Prostate gland (tissue), 2 donors: ENCODE data around the gene STK24. TPM values are rescaled to one million over a fixed set of nuclear protein-coding genes. Genes with fewer than 3 reads are reported as not detected.
A peak's percentile ranks its signal among the peaks of the same experiment; 100 is the strongest.

Experiments used
- DNase-seq: peaks from one replicate; pipeline ENCODE4 v3.0.0-alpha.2; 2019; ENCODE audit warnings: low spot score
- H3K27ac ChIP-seq, 2 donors: fragments of 200-600 bp; sonication (generic); 2 replicates each; pipeline ENCODE4 v1.5.1; 2017 to 2019
- H3K27me3 ChIP-seq: fragments of 200-600 bp; sonication (generic); replicated peaks from 2 replicates; pipeline ENCODE4 v1.5.1; 2019; ENCODE audit not compliant: insufficient read depth
- H3K36me3 ChIP-seq, 2 donors: fragments of 200-600 bp; sonication (generic); 1 replicate in 1 of 2; 2 replicates in 1 of 2; pipeline versions ENCODE4 v1.5.1 to v1.8.1; 2017 to 2019
- H3K4me1 ChIP-seq: fragments of 200-600 bp; sonication (generic); replicated peaks from 2 replicates; pipeline ENCODE4 v1.5.1; 2019
- H3K4me3 ChIP-seq, 2 donors: fragments of 200-600 bp; sonication (generic); 2 replicates each; pipeline ENCODE4 v1.5.1; 2017 to 2019
- H3K9me3 ChIP-seq: fragments of 200-600 bp; sonication (generic); 2 replicates; pipeline ENCODE4 v1.5.1; 2017
- CTCF ChIP-seq, 4 experiments: fragments of 200-600 bp in 2 of 4; fragments of 450-650 bp in 2 of 4; sonication (generic) in 2 of 4; IDR thresholded peaks; 1 replicate in 3 of 4; 2 replicates in 1 of 4; pipeline ENCODE4 v1.5.1; 2016 to 2019; ENCODE audit warnings: antibody characterized with exemption in 4 of 4, mild to moderate bottlenecking in 2 of 4, moderate library complexity in 2 of 4
- POLR2A ChIP-seq: fragments of 450-650 bp; IDR thresholded peaks from one replicate; pipeline ENCODE4 v1.6.1; 2016; ENCODE audit warnings: antibody characterized with exemption, mild to moderate bottlenecking
- POLR2AphosphoS5 ChIP-seq: sonication (generic); formaldehyde crosslinking; IDR thresholded peaks from one replicate; pipeline ENCODE4 v1.6.1; 2017; ENCODE audit warnings: antibody characterized with exemption
- WGBS: methylation state at CpG from one replicate; pipeline ENCODE4 v1.1.5; 2018; 5-methylcytosine and 5-hydroxymethylcytosine counted together
- intact Hi-C: fragments of 100-400 bp; cut with DNase I; formaldehyde crosslinking; loops from one replicate; pipeline ENCODE4 v1.14.2; 2022
- total RNA-seq, 2 donors: library from RNA; depleted of rRNA; stranded (reverse); fragments of >200 nt; gene quantifications; one replicate each; pipeline ENCODE4 v1.1.0, GENCODE V29; 2016

STK24 gene
- total RNA-seq, 2 donors from 2014 or later: 80.5 to 187 TPM

- peaks cover 4% of the 10 kb centered on the region for H3K4me1 ChIP-seq
- DNase-seq: peak; percentile 72
- H3K27ac ChIP-seq: peak overlapping the region; percentile 96 to 97
- H3K27me3 ChIP-seq: no peaks in the 10 kb centered on the region
- WGBS: 2% methylated on average over 51 of the region's 98 CpGs
- no peaks in the 10 kb centered on the region for H3K9me3 ChIP-seq
- intact Hi-C loops: loop anchor here (5.0 to 10.0 kb wide), 5 partner anchors 34 to 1462 kb away; no protein-coding TSS in a partner anchor
- TF ChIP-seq CTCF (IDR thresholded peaks at IDR 0.05) (no peak), POLR2AphosphoS5 (no peak), POLR2A (peak; percentile 41)
- H3K4me3 ChIP-seq: peak overlapping the region; percentile 92
- no peaks in the 10 kb centered on the region for H3K36me3 ChIP-seq
Observed at GRCh38 chr13:98576200-98576945, 534 bp downstream of the STK24 start.

GRCh38 chr13:98575904-98576199 lies 1.1 kb downstream of the STK24 start:
- under 1% methylated on average over 15 of the region's 15 CpGs for WGBS
- Histone ChIP-seq H3K9me3 (no peaks in the 10 kb centered on the region), H3K4me3 (peak overlapping the region; percentile 92), H3K36me3 (no peaks in the 10 kb centered on the region), H3K27me3 (no peaks in the 10 kb centered on the region), H3K27ac (peak overlapping the region; percentile 96 to 97), H3K4me1 (peaks cover 4% of the 10 kb centered on the region)
- TF ChIP-seq CTCF (IDR thresholded peaks at IDR 0.05) (no peak), POLR2AphosphoS5 (no peak), POLR2A (no peak)
- intact Hi-C loops: loop anchor here (5.0 to 10.0 kb wide), 5 partner anchors 34 to 1461 kb away; no protein-coding TSS in a partner anchor
- DNase-seq: no peak

- no peaks in the 10 kb centered on the region for H3K9me3 ChIP-seq
- no peaks in the 10 kb centered on the region for H3K36me3 ChIP-seq
- H3K4me1 ChIP-seq: peaks cover 4% of the 10 kb centered on the region
- 15% methylated on average over 12 of the region's 12 CpGs for WGBS
- intact Hi-C loops: loop anchor here (5.0 to 10.0 kb wide), 5 partner anchors 33 to 1460 kb away; no protein-coding TSS in a partner anchor
- no peak for TF ChIP-seq CTCF (IDR thresholded peaks at IDR 0.05)
- TF ChIP-seq POLR2A: no peak
- no peak for TF ChIP-seq POLR2AphosphoS5
- peak overlapping the region; percentile 92 for H3K4me3 ChIP-seq
- no peaks in the 10 kb centered on the region for H3K27me3 ChIP-seq
- peak overlapping the region; percentile 96 to 97 for H3K27ac ChIP-seq
- no peak for DNase-seq
Observed at GRCh38 chr13:98575009-98575903, 1.7 kb downstream of the STK24 start.

GRCh38 chr13:98571955-98572662 lies 4.8 kb downstream of the STK24 start:
- 41% methylated on average over 11 of the region's 11 CpGs for WGBS
- Histone ChIP-seq H3K27me3 (no peaks in the 10 kb centered on the region), H3K4me3 (no peak overlapping the region), H3K27ac (peak overlapping the region; percentile 27 to 47), H3K36me3 (no peaks in the 10 kb centered on the region), H3K9me3 (no peaks in the 10 kb centered on the region), H3K4me1 (peaks cover 7% of the 10 kb centered on the region)
- DNase-seq: no peak
- intact Hi-C loops: loop anchor here (10.0 kb wide), 1 partner anchor 1457 kb away; no protein-coding TSS in a partner anchor
- TF ChIP-seq POLR2AphosphoS5 (no peak), POLR2A (no peak), CTCF (IDR thresholded peaks at IDR 0.05) (no peak)
